Liver (tissue), 9 donors: Measurements from ENCODE around the gene RYR1. TPM values are rescaled to one million over a fixed set of nuclear protein-coding genes. Genes with fewer than 3 reads are reported as not detected.

Source experiments
- DNase-seq: peaks from one replicate; pipeline ENCODE4 v3.0.0-alpha.2; 2017; ENCODE audit warnings: low spot score
- H3K27ac ChIP-seq, 2 donors: one replicate each; pipeline ENCODE4 v1.7.0; 2013; ENCODE audit warnings: inconsistent platforms in 2 of 2, low read length in 2 of 2, control low read depth in 1 of 2, low read depth in 1 of 2, mild to moderate bottlenecking in 1 of 2
- H3K27me3 ChIP-seq, 4 donors: one replicate each; pipeline versions ENCODE4 v1.6.1 to v1.7.0; 2013; ENCODE audit warnings: low read length in 3 of 4, inconsistent platforms in 1 of 4, mild to moderate bottlenecking in 1 of 4, moderate library complexity in 1 of 4; ENCODE audit not compliant: control insufficient read depth in 4 of 4, insufficient read depth in 4 of 4
- H3K36me3 ChIP-seq, 4 donors: one replicate each; pipeline versions ENCODE4 v1.6.1 to v1.7.0; 2013; ENCODE audit warnings: low read length in 3 of 4, mild to moderate bottlenecking in 3 of 4, low read depth in 1 of 4, moderate library complexity in 1 of 4; ENCODE audit not compliant: control insufficient read depth in 4 of 4, insufficient read depth in 3 of 4
- H3K4me1 ChIP-seq, 4 donors: one replicate each; pipeline versions ENCODE4 v1.6.1 to v1.7.0; 2013; ENCODE audit warnings: low read length in 3 of 4, mild to moderate bottlenecking in 3 of 4, moderate library complexity in 1 of 4; ENCODE audit not compliant: control insufficient read depth in 4 of 4, insufficient read depth in 4 of 4
- H3K4me3 ChIP-seq, 3 donors: one replicate each; pipeline versions ENCODE4 v1.6.1 to v1.7.0; 2013; ENCODE audit warnings: low read length in 3 of 3, control low read depth in 1 of 3, low read depth in 1 of 3, mild to moderate bottlenecking in 1 of 3
- H3K9ac ChIP-seq, 2 donors: one replicate each; pipeline ENCODE4 v1.7.0; 2013; ENCODE audit warnings: low read length in 2 of 2, mild to moderate bottlenecking in 2 of 2, moderate library complexity in 2 of 2, control low read depth in 1 of 2, low read depth in 1 of 2
- H3K9me3 ChIP-seq, 4 donors: one replicate each; pipeline versions ENCODE4 v1.6.1 to v1.7.0; 2013; ENCODE audit warnings: low read length in 3 of 4; ENCODE audit not compliant: control insufficient read depth in 4 of 4
- FOXA2 ChIP-seq: IDR thresholded peaks from 2 replicates; pipeline ENCODE4 v1.6.1; 2016; ENCODE audit warnings: antibody characterized with exemption
- GABPA ChIP-seq, 2 donors: IDR thresholded peaks in 1 of 2; conservative IDR thresholded peaks in 1 of 2; 2 replicates each; pipeline ENCODE4 v1.6.1; 2016; ENCODE audit warnings: antibody characterized with exemption in 2 of 2, mild to moderate bottlenecking in 1 of 2, moderate library complexity in 1 of 2
- HNF4A ChIP-seq, 2 donors: conservative IDR thresholded peaks; 2 replicates each; pipeline ENCODE4 v1.6.1; 2016; ENCODE audit warnings: antibody characterized with exemption in 2 of 2, mild to moderate bottlenecking in 2 of 2
- JUND ChIP-seq, 2 donors: IDR thresholded peaks; 2 replicates each; pipeline ENCODE4 v1.6.1; 2016; ENCODE audit warnings: antibody characterized with exemption in 2 of 2
- RAD21 ChIP-seq, 2 donors: IDR thresholded peaks; 2 replicates each; pipeline ENCODE4 v1.6.1; 2016; ENCODE audit warnings: antibody characterized with exemption in 2 of 2, mild to moderate bottlenecking in 2 of 2
- TAF1 ChIP-seq: conservative IDR thresholded peaks from 2 replicates; pipeline ENCODE4 v1.6.1; 2016; ENCODE audit warnings: antibody characterized with exemption, mild to moderate bottlenecking
- WGBS: extraction: QIAGEN DNeasy Blood & Tissue Kit; methylation state at CpG from one replicate; pipeline ENCODE4 v1.1.7; 2013; 5-methylcytosine and 5-hydroxymethylcytosine counted together
- polyA plus RNA-seq, 2 donors: library from polyadenylated mRNA; stranded (reverse) in 1 of 2; unstranded in 1 of 2; fragments of 200-250 nt in 1 of 2; fragments of >200 nt in 1 of 2; fragmentation: Nextera tagmentation in 1 of 2; extraction: Ambion mirVana in 1 of 2; gene quantifications; one replicate each; pipeline versions ENCODE4 v1.2.1 to v1.2.3, GENCODE V29; 2013 to 2015
- total RNA-seq, 2 donors: library from RNA; depleted of rRNA; stranded (reverse); fragments of >200 nt; gene quantifications; one replicate each; pipeline ENCODE4 v1.2.3, GENCODE V29; 2014
- TF ChIP-seq, protein P1 (sequence below): IDR thresholded peaks from 2 replicates; pipeline ENCODE4 v1.6.1; 2016; ENCODE audit warnings: antibody characterized with exemption, mild to moderate bottlenecking
- TF ChIP-seq, protein P2 (sequence below): IDR thresholded peaks from 2 replicates; pipeline ENCODE4 v1.6.1; 2016; ENCODE audit warnings: antibody characterized with exemption
- TF ChIP-seq, protein P3 (sequence below): fragments of 150-350 bp; IDR thresholded peaks from 2 replicates; pipeline ENCODE4 v1.5.1; 2017; ENCODE audit warnings: improper control_type of control experiment, low read depth, low read length; ENCODE audit not compliant: missing input control
- TF ChIP-seq, protein P4 (sequence below): IDR thresholded peaks from 2 replicates; pipeline ENCODE4 v1.6.1; 2016; ENCODE audit warnings: antibody characterized with exemption
- donor health status: healthy.
- donor health status: healthy.
- donor health status: healthy.
- donor health status: healthy.
- donor health status: healthy.

Gene RYR1
- total and polyA plus RNA-seq, 4 donors: 0.01 to 0.70 (median 0.29) TPM

DNA sequence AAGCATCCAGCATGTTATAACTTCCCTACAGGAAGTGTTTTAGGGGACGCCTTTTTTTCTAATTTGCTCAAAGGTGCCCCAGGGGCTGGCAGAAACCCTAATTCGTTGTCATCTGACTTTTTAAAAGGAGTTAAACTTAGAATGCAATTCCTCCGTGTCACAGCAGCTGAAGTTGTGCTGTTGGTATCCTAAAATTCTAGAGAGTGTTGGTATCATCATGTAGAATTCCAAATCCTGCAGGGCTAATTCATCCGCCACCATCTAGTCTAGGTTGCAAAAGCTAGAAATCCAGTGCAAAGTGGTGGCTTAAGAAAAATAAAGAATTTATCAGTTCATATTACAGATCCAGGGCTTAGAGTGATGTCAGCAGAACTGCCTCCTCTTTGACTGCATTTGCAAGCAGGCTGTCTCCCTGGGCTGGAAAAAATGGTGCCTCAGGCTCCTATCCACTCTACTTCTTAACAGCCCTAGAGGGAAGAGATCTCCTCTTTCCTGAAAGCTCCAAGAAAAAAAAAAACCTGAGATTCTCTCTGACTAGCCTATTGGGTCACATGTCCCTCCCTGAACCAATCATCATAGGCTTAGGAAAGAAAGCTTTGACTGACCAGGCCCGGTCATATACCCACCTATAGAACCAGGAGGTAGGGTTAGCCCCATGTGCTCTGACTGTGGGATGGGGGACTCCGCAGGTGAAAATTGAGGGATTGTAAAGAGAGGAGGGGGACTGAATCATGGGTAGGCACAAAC lies 111.3 kb downstream of the RYR1 start:
- Histone ChIP-seq H3K9ac (no peak overlapping the region), H3K27me3 (no peaks in the 10 kb centered on the region), H3K9me3 (no peaks in the 10 kb centered on the region), H3K36me3 (no peaks in the 10 kb centered on the region), H3K27ac (no peak overlapping the region), H3K4me1 (peaks cover 0 to 7% (median 4%) of the 10 kb centered on the region in 4 donors), H3K4me3 (no peak overlapping the region)
- 44% methylated on average over 6 of the region's 6 CpGs for WGBS
- no peak for DNase-seq
- TF ChIP-seq RAD21 (IDR thresholded peaks at IDR 0.05) (peak in 1 of 2 donors; percentile 89), TAF1 (no peak), FOXA2 (no peak)
- TF ChIP-seq, protein P1, sequence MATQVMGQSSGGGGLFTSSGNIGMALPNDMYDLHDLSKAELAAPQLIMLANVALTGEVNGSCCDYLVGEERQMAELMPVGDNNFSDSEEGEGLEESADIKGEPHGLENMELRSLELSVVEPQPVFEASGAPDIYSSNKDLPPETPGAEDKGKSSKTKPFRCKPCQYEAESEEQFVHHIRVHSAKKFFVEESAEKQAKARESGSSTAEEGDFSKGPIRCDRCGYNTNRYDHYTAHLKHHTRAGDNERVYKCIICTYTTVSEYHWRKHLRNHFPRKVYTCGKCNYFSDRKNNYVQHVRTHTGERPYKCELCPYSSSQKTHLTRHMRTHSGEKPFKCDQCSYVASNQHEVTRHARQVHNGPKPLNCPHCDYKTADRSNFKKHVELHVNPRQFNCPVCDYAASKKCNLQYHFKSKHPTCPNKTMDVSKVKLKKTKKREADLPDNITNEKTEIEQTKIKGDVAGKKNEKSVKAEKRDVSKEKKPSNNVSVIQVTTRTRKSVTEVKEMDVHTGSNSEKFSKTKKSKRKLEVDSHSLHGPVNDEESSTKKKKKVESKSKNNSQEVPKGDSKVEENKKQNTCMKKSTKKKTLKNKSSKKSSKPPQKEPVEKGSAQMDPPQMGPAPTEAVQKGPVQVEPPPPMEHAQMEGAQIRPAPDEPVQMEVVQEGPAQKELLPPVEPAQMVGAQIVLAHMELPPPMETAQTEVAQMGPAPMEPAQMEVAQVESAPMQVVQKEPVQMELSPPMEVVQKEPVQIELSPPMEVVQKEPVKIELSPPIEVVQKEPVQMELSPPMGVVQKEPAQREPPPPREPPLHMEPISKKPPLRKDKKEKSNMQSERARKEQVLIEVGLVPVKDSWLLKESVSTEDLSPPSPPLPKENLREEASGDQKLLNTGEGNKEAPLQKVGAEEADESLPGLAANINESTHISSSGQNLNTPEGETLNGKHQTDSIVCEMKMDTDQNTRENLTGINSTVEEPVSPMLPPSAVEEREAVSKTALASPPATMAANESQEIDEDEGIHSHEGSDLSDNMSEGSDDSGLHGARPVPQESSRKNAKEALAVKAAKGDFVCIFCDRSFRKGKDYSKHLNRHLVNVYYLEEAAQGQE: no peak

DNA sequence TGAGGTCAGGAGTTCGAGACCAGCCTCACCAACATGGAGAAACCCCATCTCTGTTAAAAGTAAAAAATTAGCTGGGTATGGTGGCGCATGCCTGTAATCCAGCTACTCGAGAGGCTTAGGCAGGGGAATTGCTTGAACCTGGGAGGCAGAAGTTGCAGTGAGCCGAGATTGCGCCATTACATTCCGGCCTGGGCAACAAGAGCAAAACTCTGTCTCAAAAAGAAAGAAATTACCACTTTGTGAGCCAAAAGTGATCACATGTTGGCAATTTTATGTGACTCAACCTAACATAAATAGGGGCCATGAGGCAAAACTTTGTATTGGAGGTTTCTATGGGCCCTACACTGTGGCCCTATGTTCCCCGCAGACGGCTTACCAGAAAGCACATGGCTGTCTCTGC lies 112.1 kb downstream of the RYR1 start:
- H3K27me3 ChIP-seq: no peaks in the 10 kb centered on the region
- no peak overlapping the region for H3K27ac ChIP-seq
- no peak overlapping the region for H3K4me3 ChIP-seq
- no peaks in the 10 kb centered on the region for H3K36me3 ChIP-seq
- TF ChIP-seq, protein P2, sequence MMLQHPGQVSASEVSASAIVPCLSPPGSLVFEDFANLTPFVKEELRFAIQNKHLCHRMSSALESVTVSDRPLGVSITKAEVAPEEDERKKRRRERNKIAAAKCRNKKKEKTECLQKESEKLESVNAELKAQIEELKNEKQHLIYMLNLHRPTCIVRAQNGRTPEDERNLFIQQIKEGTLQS: no peak
- TF ChIP-seq, protein P3, sequence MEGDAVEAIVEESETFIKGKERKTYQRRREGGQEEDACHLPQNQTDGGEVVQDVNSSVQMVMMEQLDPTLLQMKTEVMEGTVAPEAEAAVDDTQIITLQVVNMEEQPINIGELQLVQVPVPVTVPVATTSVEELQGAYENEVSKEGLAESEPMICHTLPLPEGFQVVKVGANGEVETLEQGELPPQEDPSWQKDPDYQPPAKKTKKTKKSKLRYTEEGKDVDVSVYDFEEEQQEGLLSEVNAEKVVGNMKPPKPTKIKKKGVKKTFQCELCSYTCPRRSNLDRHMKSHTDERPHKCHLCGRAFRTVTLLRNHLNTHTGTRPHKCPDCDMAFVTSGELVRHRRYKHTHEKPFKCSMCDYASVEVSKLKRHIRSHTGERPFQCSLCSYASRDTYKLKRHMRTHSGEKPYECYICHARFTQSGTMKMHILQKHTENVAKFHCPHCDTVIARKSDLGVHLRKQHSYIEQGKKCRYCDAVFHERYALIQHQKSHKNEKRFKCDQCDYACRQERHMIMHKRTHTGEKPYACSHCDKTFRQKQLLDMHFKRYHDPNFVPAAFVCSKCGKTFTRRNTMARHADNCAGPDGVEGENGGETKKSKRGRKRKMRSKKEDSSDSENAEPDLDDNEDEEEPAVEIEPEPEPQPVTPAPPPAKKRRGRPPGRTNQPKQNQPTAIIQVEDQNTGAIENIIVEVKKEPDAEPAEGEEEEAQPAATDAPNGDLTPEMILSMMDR: no peak
- no peak for TF ChIP-seq HNF4A (conservative IDR thresholded peaks at IDR 0.05)
- TF ChIP-seq TAF1: no peak
- no peak for TF ChIP-seq GABPA (IDR thresholded peaks at IDR 0.05 in 1 of 2, conservative IDR thresholded peaks at IDR 0.05 in 1 of 2)
- TF ChIP-seq, protein P4, sequence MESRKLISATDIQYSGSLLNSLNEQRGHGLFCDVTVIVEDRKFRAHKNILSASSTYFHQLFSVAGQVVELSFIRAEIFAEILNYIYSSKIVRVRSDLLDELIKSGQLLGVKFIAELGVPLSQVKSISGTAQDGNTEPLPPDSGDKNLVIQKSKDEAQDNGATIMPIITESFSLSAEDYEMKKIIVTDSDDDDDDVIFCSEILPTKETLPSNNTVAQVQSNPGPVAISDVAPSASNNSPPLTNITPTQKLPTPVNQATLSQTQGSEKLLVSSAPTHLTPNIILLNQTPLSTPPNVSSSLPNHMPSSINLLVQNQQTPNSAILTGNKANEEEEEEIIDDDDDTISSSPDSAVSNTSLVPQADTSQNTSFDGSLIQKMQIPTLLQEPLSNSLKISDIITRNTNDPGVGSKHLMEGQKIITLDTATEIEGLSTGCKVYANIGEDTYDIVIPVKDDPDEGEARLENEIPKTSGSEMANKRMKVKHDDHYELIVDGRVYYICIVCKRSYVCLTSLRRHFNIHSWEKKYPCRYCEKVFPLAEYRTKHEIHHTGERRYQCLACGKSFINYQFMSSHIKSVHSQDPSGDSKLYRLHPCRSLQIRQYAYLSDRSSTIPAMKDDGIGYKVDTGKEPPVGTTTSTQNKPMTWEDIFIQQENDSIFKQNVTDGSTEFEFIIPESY: no peak
- TF ChIP-seq JUND (IDR thresholded peaks at IDR 0.05): no peak
- H3K4me1 ChIP-seq: peaks cover 0 to 7% (median 4%) of the 10 kb centered on the region in 4 donors
- 96% methylated on average over 8 of the region's 8 CpGs for WGBS
- no peak overlapping the region for H3K9ac ChIP-seq
- H3K9me3 ChIP-seq: no peaks in the 10 kb centered on the region
- DNase-seq: no peak
